Kidney glomerular epithelial cell (primary cell): ENCODE measurements around the gene FAM78A.
"Not testable (repeated sequence)": the region's sequence is repeated elsewhere in the genome, so short reads cannot be mapped to it uniquely, and the experiment has no call there.

Source experiments
- DNase-seq: peaks from one replicate; lab custom pipeline; 2025; lab: John Stamatoyannopoulos, UW

The FAM78A gene

DNA sequence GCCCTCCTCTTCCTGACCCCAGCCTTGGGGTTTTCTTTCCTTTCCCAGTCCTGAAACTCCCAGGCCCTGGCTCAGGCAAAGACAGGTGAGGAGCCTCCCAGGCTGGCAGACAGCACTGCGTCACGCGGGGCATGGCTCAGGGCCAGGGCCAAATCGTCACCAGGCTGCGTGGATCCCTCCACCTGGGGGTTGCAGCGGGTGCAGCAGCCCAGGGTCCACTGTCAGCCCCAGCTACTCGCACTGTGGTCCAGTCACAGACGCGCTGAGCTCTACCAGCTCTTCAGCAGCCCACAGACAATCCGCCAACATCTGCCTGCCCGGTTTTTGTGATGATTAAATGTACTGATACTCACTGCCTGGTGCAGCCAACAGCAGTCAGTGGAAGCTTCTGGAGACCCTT is 12.1 kb downstream of the FAM78A start:
- no peak for DNase-seq

DNA sequence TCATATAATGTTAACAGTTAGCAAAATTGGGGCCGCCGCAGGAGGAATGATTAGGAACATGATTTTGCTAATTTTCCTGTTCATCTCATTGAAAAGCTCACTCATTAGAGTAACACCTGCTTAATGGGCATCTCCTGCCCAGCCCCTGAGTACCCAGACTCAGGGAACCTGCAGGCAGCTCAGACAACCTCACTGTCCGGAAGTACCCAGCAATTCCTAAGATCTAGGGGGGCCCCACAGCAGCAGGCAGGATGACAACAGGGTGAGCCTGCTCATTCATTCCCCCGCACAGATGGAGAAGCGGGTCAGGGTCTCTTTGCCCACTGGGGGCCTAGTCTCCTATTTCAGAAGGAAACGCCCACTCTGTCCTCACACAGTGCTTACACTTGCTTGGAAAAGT is 12.6 kb downstream of the FAM78A start:
- no peak for DNase-seq

DNA sequence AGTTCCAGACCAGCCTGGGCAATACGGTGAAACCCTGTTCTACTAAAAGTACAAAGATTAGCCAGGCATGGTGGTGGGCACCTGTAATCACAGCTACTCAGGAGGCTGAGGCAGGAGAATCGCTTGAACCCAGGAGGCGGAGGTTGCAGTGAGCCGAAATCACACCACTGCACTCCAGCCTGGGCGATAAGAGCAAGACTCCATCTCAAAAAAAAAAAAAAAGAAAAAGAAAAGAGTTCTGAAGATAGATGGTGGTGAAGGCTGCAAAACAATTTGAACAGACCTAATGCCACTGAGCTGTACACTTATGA is 13.3 kb downstream of the FAM78A start:
- DNase-seq, result not testable (repeated sequence)

DNA sequence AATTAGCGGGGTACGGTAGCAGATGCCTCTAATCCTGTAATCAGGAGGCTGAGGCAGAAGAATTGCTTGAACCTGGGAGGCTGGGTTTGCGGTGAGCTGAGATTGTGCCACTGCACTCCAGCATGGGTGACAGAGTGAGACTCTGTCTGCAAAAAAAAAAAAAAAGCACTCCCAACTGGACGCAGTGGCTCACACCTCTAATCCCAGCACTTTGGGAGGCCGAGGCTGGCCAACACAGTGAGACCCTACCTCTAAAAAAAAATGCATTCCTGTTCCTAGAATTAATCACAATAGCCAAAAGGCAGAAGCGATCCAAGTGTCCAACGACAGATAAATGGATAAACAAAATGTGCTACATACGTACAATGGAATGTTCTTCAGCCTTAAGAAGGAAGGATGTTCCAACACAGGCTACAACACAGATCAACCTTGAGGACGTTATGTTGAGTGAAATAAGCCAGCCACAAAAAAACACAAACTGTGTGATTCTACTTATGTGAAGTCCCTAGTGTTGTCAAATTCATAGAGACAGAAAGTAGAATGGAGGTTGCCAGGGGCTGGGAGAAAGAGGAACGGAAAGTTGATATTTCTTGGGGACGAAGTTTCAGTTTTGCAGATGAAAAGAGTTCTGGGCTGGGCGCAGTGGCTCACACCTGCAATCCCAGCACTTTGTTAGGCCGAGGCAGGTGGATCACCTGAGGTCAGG is 13.8 kb downstream of the FAM78A start:
- DNase-seq, result no peak

- DNase-seq, result no peak
Measured at GRCh38 chr9:131260751-131261452, 15.4 kb downstream of the FAM78A start.

DNA sequence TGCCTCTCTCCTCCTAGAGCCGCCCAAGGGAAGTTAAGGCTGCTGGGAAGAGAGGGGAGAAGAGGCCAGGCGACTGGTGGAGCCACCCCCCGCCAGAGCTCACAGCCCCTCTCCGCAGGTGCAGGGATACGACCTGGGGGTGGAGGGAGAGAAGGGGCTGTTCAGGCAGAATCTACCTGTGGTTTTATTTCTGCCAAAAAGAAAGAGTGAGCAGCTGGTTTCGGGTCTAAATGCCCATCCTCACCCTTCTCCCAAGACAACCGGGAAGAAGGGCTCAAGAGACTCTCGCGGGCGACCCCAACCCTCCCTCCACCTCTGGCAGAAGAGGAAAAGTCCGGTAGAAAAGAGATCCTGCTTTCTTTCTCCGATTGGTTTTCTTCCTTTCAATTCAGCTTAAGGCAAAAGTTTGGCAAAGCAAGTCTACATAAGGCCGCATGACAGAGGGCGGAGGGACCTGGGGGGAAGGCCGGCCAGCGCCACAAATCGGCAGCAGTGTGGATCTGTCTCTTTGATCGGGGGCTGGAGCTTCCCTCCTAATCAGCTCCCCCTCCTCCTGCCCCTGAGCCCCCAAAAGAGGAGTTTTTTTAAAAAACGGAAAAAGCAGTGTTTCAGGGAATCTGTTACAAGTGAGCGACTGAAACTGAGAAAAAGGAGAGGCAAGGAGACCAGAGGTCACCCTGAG is 16.3 kb downstream of the FAM78A start:
- no peak for DNase-seq

DNA sequence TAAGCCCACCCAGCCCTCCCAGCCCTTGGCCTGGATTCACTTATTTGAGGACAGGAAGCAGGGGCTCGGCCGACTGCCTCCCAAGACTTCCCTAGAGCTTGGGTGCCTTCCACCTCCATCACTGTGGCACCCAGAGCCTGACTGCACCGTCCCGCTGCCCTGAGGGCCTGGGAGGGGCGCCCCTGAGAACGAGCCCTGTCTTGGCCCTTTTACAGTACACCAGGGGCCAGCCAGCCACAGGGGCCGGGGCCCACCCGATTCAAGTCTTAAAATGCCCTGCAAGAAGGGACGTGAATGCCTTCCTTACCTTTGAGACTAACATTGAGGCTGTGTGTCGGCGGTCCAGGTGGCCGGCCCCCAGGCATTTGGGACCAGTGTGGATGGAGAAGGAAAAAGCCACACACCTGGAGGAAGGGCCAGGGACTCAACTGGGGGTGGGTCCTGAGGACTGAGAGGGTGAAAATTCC is 16.8 kb downstream of the FAM78A start:
- DNase-seq, result no peak

DNA sequence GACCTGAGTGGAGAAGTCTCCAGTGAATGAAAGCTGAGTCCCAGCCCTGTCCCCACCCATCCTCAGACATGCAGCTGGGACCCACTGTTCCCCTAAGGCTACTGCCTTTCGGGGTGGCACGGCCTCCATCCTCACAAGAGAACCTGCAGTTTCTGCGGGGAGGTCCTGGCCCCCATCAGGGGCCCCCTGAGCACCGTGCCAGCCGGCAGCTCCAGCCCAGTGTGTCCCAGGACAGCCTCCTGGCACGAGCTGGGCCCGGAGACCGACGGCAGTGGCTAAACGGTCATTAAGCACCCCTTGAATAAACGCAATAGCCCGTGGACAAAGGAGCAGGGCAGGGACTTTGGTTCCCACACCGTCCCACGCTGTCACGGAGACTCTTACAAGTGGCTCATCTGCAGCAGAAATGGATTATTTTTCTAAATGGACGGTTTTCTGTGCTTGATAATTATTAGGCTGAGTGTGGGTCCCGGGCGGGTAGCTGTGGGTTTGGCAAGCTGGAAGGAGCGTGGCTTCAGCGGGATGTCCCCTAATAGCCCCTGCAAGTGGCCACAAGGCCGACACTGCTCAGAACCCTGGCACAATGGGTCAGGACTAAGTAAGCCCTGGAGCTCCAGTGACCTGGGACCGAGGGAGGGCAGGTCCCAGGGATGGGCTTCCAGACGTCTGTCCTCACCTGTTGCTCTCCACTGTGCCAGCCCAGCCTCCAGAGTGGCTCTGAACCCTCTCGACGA is 17.4 kb downstream of the FAM78A start:
- no peak for DNase-seq

DNA sequence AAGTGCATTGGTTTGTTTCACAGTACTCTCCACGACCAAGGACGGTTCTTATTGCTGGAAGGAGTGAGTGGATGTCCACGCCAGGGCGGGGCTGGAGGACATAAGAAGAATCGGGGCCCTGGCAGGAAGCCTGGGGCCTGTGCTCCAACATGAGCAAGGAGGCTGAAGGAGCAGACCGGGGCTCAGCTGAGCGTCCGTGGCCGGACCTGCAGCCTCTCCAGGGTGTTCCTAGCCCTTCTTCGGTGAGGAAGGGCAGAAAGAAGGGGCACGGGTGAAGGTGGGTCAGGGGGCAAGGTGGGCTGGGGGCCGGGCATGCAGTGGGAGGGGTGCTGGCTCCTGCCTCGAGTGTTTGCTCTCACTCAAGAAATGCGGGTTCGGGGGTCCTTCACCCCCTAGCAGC is 18.1 kb downstream of the FAM78A start:
- DNase-seq, result no peak

GRCh38 chr9:131257266-131258025 is 18.9 kb downstream of the FAM78A start:
- DNase-seq, result no peak

DNA sequence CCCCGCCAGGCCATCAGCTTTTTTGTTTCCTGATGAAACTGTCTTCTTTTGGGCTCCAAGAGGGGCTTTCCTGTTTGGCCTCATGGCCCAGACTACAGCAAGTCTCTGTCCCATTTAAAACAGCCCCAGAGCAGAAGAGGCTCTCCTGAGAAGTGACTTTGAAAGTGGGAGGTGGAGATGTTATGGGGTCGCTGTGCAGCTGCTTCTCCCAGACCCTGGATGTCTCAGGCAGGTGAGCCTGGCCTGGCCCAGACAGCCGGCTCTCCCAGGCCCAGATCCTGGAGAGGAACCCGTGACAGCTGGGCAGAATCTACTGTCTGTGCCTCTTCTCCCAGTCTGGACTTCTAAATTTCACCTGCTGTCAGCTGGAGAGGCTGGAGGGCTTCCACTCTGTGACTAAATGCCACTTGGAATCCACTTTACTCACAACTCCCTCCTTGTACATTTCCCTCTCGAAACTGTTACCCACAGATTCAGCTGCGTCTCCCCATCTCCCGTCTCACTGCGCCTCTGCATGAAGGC is 20.6 kb downstream of the FAM78A start:
- DNase-seq, result no peak

- DNase-seq, result no peak
Measured at GRCh38 chr9:131254626-131255025, 21.7 kb downstream of the FAM78A start.

- DNase-seq, result no peak
Measured at GRCh38 chr9:131253891-131254491, 22.3 kb downstream of the FAM78A start.

GRCh38 chr9:131252120-131252519 is 24.2 kb downstream of the FAM78A start:
- no peak for DNase-seq

GRCh38 chr9:131246618-131247017 is 29.7 kb downstream of the FAM78A start:
- DNase-seq, result no peak

DNA sequence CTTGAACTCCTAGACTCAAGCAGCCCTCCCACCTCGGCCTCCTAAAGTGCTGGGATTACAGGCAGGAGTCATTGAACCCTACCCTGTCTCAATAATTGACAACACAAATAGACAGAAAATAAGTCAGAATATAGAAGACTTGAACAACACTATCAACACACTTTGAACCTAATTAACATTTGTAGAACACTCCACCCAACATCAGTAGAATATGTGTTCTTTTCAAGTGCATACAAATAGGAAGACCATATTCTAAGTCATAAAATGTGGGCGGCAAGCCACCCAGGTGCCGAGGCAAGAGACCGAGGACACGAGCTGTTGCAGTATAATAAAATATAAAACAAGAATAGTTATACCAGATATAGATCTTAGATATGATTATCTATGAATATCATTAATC is 32.0 kb downstream of the FAM78A start:
- DNase-seq, result not testable (repeated sequence)

DNA sequence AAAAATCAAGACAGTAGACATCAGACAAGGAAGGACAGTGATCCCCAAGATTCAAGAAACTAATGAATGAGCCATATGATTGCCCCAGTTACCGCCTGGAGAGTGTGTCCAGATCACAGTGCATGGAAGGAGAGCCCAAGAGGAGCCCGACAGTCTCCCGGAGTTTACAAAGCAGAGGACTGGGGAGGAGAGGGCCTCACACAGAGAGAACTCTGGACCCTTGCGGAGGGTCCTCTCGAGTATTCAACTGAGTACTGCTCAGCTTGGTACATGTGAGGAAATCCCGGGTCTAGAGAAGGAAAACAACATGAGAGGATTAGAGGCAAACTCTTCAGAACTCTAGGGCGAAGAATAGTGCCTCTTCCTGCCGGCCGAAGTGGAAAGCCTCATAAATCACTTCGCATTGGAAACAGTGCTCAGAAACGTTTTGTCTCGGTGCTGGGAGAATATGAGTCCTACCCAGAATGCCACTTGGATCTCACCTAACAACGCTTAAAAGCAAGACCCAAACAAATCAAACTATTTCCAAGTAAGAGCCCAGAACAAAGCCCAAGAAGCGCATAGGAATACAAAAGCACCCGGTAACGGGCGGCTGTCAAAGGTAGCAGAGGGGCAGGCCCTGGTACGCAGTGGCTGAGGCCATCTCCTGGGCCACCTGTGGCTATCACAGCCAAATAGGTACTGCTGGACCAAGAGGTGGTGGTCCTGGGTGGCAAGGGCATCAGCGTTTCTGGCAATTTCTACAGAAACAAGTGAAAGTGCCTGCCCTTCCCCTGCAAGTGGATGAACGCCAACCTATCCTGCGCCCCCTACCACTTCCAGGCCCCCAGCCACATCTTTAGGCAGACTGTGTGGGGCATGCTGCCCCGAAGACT is 36.0 kb downstream of the FAM78A start:
- DNase-seq, result no peak

DNA sequence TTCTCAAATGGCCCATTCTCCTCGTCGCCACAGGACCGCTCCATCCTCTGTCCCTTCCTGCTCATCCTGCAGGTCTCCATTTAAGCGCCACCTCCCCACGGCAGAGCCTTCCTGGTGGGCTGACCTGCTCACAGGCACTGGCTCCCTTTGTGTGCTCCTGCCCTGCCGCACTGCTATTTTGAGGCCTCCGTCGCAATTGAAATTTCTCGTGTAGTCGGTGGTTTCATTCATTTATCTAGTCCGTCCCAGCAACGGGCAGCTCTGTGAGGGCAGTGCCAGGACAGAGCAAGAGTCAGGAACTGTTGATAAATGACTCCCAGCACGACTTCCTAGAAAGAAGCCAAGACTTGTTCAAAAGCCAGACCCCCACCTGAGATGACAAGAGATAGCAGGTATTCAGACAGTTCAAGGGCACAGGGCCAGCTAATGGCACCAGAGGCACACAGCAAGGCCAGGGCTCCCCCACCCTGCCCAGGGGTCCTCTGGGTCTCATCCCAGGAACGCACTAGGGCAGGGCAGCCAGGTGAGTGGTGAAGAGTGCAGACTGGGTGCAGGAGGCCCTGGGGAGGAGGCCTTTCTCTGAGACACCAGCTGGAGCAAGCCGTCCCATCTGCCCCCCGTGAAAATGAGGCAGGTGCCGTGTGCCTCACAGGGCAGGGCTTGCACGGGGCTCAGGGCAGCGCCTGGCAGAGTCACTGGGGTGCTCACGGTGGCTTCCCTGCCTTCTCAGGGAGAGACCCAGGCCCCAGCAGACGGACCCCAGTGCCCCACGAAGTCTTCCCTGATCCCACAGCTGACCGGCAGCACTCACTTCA is 36.9 kb downstream of the FAM78A start:
- DNase-seq, result no peak

DNA sequence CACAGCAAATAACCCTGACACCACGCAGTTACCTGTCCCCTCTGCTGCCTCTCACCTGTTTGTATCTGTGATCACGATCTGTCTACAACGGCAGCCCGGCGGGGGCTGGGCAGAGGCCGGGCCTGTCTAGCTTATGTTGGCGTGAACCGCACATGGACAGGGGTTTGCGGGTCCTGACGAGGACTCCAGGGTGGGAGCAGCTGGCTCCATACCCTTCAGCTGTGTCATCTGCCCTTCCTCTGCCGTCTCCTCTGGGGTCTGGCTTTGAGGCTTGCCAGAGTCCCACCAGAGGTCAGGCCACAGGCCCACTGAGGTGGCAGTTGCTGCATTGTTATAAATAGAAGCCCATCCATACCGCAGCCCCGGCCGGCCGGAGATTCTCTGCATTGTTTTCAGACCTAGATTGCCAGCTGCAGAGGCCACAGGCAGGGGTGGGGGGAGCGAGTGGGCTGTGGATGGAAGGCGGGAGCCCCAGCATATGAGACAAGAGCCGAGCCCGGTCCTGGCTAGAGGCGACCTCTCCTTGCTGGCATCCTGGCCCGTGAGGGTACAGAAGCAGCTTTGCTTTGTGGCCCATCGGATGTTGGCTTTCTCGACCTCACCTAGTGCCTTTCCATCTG is 37.8 kb downstream of the FAM78A start:
- DNase-seq, result no peak
